Ovary (tissue), 3 donors: ENCODE data around the gene MACIR.

ENCODE experiments used
- CTCF ChIP-seq, 3 donors: fragments of 450-650 bp in 2 of 3; fragments of 200-600 bp in 1 of 3; IDR thresholded peaks; one replicate each; pipeline versions ENCODE4 v1.5.1 to v1.8.0; 2016 to 2022; ENCODE audit warnings: antibody characterized with exemption in 3 of 3, mild to moderate bottlenecking in 1 of 3
- EP300 ChIP-seq: sonication (generic); formaldehyde crosslinking; IDR thresholded peaks from one replicate; pipeline ENCODE4 v1.6.1; 2017; ENCODE audit warnings: antibody characterized with exemption
- donor health status: DM: no; HTN: no; CAD: no.

- TF ChIP-seq CTCF (IDR thresholded peaks at IDR 0.05), result no peak
- TF ChIP-seq EP300, result no peak
Observed at GRCh38 chr5:103263054-103263453, 4.5 kb downstream of the MACIR start.
